NCI-H526 (cell line): ENCODE measurements around the gene SCAMP1.
"Not testable (repeated sequence)": the region's sequence is repeated elsewhere in the genome, so short reads cannot be mapped to it uniquely, and the experiment has no call there.

Source experiments
- DNase-seq, 2 experiments: peaks; one replicate each; lab custom pipeline; 2025; lab: John Stamatoyannopoulos, UW

The SCAMP1 gene

GRCh38 chr5:78424665-78425064 is 64.2 kb downstream of the SCAMP1 start:
- peak; percentile 25 to 30 for DNase-seq

GRCh38 chr5:78429332-78429980 is 69.0 kb downstream of the SCAMP1 start:
- DNase-seq = no peak

GRCh38 chr5:78430866-78431265 is 70.4 kb downstream of the SCAMP1 start:
- DNase-seq = no peak

- no peak for DNase-seq
These were observed 73.6 kb downstream of the SCAMP1 start for GRCh38 chr5:78433972-78434371.

- DNase-seq = no peak
These were observed 87.5 kb downstream of the SCAMP1 start for GRCh38 chr5:78447775-78448424.

GRCh38 chr5:78449103-78449502 is 88.7 kb downstream of the SCAMP1 start:
- no peak for DNase-seq

GRCh38 chr5:78457507-78457906 is 97.1 kb downstream of the SCAMP1 start:
- not testable (repeated sequence) for DNase-seq

- DNase-seq = no peak
These were observed 98.4 kb downstream of the SCAMP1 start for GRCh38 chr5:78458843-78459242.

GRCh38 chr5:78467140-78467539 is 106.7 kb downstream of the SCAMP1 start:
- no peak for DNase-seq

- DNase-seq = peak in 1 of 2 experiments; percentile 31
These were observed 107.4 kb downstream of the SCAMP1 start for GRCh38 chr5:78467752-78468357.

GRCh38 chr5:78471896-78472295 is 111.5 kb downstream of the SCAMP1 start:
- no peak for DNase-seq

- DNase-seq = peak in 1 of 2 experiments; percentile 5
These were observed 112.2 kb downstream of the SCAMP1 start for GRCh38 chr5:78472469-78473106.

- DNase-seq = no peak
These were observed 113.3 kb downstream of the SCAMP1 start for GRCh38 chr5:78473751-78474150.

- DNase-seq = no peak
These were observed 115.0 kb downstream of the SCAMP1 start for GRCh38 chr5:78475370-78475769.

GRCh38 chr5:78476795-78477194 is 116.4 kb downstream of the SCAMP1 start:
- DNase-seq = no peak

- no peak for DNase-seq
These were observed 122.5 kb downstream of the SCAMP1 start for GRCh38 chr5:78482948-78483347.

GRCh38 chr5:78483809-78484521 is 123.5 kb downstream of the SCAMP1 start:
- DNase-seq = peak in 1 of 2 experiments; percentile 31

- DNase-seq = no peak
These were observed 125.8 kb downstream of the SCAMP1 start for GRCh38 chr5:78486218-78486617.

- no peak for DNase-seq
These were observed 127.4 kb downstream of the SCAMP1 start for GRCh38 chr5:78487846-78488245.

GRCh38 chr5:78490709-78491485 is 130.5 kb downstream of the SCAMP1 start:
- no peak for DNase-seq

- no peak for DNase-seq
These were observed 131.8 kb downstream of the SCAMP1 start for GRCh38 chr5:78492224-78492623.
